ENCODE results near the gene ABCB6. TPM values are rescaled to one million over a fixed set of nuclear protein-coding genes. Genes with fewer than 3 reads are reported as not detected.

The ABCB6 gene
- total and polyA plus RNA-seq, 2 of the 8 experiments (the other 6 are each of a cell fraction or from before 2014, with no cell fraction given), result 44.9 to 50.6 TPM

DNA sequence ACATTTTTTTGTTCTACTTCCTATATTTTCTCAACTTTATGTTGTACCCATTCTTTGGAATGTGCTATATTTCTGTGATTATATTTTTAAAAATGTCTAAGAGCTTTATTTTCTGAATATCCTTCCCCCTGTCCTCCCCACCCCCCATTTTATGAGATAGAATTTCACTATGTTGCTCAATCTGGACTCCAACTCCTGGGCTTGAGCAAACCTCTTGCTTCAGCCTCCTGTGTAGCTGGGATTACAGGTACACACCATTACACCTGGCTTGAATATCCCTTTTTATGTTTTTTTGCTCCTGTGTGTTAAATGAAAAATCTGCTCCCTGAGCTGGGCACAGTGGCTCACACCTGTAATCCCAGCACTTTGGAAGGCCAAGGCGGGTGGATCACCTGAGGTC lies 21.4 kb downstream of the ABCB6 start:
- H3K18ac ChIP-seq (ENCODE audit: extremely low read depth, low read length), result no peak overlapping the region
- H3K23ac ChIP-seq (ENCODE audit: insufficient read length), result no peak overlapping the region
- H3K79me1 ChIP-seq (ENCODE audit: low read depth, low read length), result no peaks in the 10 kb centered on the region
- POLR2A ChIA-PET (ENCODE audit: partially characterized antibody), result interaction anchor here (1.6 to 2.1 kb wide), 2 partner anchors 9 to 20 kb away, joined by 4 to 7 read pairs; partner anchors contain the start of gene ZFAND2B
- no peak overlapping the region for H4K8ac ChIP-seq (ENCODE audit: extremely low read depth, insufficient read depth, low read length)
- no peaks in the 10 kb centered on the region for H4K20me1 ChIP-seq (replicated peaks in 1 of 2; ENCODE audit: control insufficient read depth in 1 of 2, insufficient read depth in 2 of 2, low read length in 2 of 2)
- H2BK120ac ChIP-seq (replicated peaks; ENCODE audit: low read depth, low read length), result no peak overlapping the region
- FAIRE-seq, result no peak
- no peak overlapping the region for H2AFZ ChIP-seq (ENCODE audit: low read length)
- CTCF ChIA-PET (ENCODE audit: partially characterized antibody), result interaction anchor here (0.8 to 0.9 kb wide), 3 partner anchors 8 to 101 kb away, joined by 3 to 4 read pairs (median 3); no protein-coding TSS in a partner anchor
- WGBS, 2 experiments (ENCODE audit: extremely low coverage in 1 of 2, insufficient coverage in 1 of 2, insufficient read length in 1 of 2, insufficient replicate concordance in 2 of 2, low coverage in 1 of 2, low lambda C conversion rate in 2 of 2, missing lambda C conversion rate in 1 of 2), result 92% methylated on average over 1 of the region's 1 CpG; no CpG with 5 or more reads in 1 of the 2 experiments
- H3K4me2 ChIP-seq (ENCODE audit: insufficient read depth in 1 of 2, low read depth in 2 of 2, low read length in 2 of 2), result no peak overlapping the region
- no peak overlapping the region for H2BK12ac ChIP-seq (ENCODE audit: low read depth, low read length)
- H2AK5ac ChIP-seq (ENCODE audit: low read depth, low read length), result no peak overlapping the region
- H3K4me1 ChIP-seq (replicated peaks in 1 of 4; ENCODE audit: control insufficient read depth in 3 of 4, insufficient read depth in 4 of 4, low read length in 3 of 4), result no peaks in the 10 kb centered on the region
- DNase-seq (ENCODE audit: low read depth in 1 of 2, low spot score in 2 of 2), result no peak
- H2BK20ac ChIP-seq (ENCODE audit: low read length), result no peak overlapping the region
- H3K27me3 ChIP-seq (replicated peaks in 1 of 4; ENCODE audit: control insufficient read depth in 3 of 4, extremely low read depth in 1 of 4, insufficient read depth in 3 of 4, low read length in 3 of 4), result no peaks in the 10 kb centered on the region
- H3K56ac ChIP-seq (replicated peaks; ENCODE audit: insufficient read length, low read depth, low read length), result no peak overlapping the region
- H3K27ac ChIP-seq (ENCODE audit: low read depth, low read length), result no peak overlapping the region
- H3K36me3 ChIP-seq (ENCODE audit: control insufficient read depth in 2 of 4, insufficient read depth in 4 of 4, low read length in 3 of 4), result no peaks in the 10 kb centered on the region
- H4K5ac ChIP-seq (ENCODE audit: insufficient read length, low read depth, low read length), result no peak overlapping the region
- H3K14ac ChIP-seq (ENCODE audit: insufficient read length), result no peak overlapping the region
- H3K23me2 ChIP-seq (ENCODE audit: low read depth, low read length), result no peaks in the 10 kb centered on the region
- no peak overlapping the region for H2BK15ac ChIP-seq (ENCODE audit: low read length)
- no peak overlapping the region for H3K9ac ChIP-seq (replicated peaks in 1 of 4; ENCODE audit: extremely low read depth in 1 of 4, low read depth in 3 of 4, low read length in 3 of 4)
- no peak overlapping the region for H2BK5ac ChIP-seq (ENCODE audit: low read depth, low read length)
- no peaks in the 10 kb centered on the region for H3K79me2 ChIP-seq (ENCODE audit: control insufficient read depth in 1 of 2, insufficient read depth in 2 of 2, low read length in 2 of 2)
- no peak overlapping the region for H3K4ac ChIP-seq (replicated peaks; ENCODE audit: insufficient read length, low read depth, low read length)
- no peaks in the 10 kb centered on the region for H3K9me3 ChIP-seq (ENCODE audit: insufficient read depth in 2 of 2, low read depth in 1 of 2, low read length in 1 of 2)
- no peak overlapping the region for H4K91ac ChIP-seq (replicated peaks; ENCODE audit: insufficient read length, low read length)
- no peak overlapping the region for H3K4me3 ChIP-seq (ENCODE audit: extremely low read depth in 1 of 4, insufficient read depth in 2 of 4, low read depth in 3 of 4, low read length in 4 of 4)
- TF ChIP-seq EP300 (IDR thresholded peaks at IDR 0.05; ENCODE audit: borderline replicate concordance in 1 of 2, low read depth in 2 of 2, low read length in 2 of 2) (no peak), CHD2 (IDR thresholded peaks at IDR 0.05; ENCODE audit: low read length) (no peak), SIN3A (conservative IDR thresholded peaks at IDR 0.05 in 1 of 2, IDR thresholded peaks at IDR 0.05 in 1 of 2; ENCODE audit: low read depth in 1 of 2, low read length in 2 of 2) (no peak), MAFK (IDR thresholded peaks at IDR 0.05; ENCODE audit: low read depth, low read length) (no peak), SRF (IDR thresholded peaks at IDR 0.05; ENCODE audit: low read depth, low read length) (no peak), CHD1 (IDR thresholded peaks at IDR 0.05; ENCODE audit: low read depth, low read length) (no peak), SP2 (IDR thresholded peaks at IDR 0.05; ENCODE audit: low read length) (no peak), RNF2 (IDR thresholded peaks at IDR 0.05; ENCODE audit: borderline replicate concordance, low read depth, low read length, missing control alignments, poor library complexity, severe bottlenecking) (no peak), PHF8 (conservative IDR thresholded peaks at IDR 0.05; ENCODE audit: low read depth, low read length) (no peak), SP4 (IDR thresholded peaks at IDR 0.05; ENCODE audit: low read length) (no peak), ASH2L (IDR thresholded peaks at IDR 0.05; ENCODE audit: low read length) (no peak)
- TF ChIP-seq, protein P1, sequence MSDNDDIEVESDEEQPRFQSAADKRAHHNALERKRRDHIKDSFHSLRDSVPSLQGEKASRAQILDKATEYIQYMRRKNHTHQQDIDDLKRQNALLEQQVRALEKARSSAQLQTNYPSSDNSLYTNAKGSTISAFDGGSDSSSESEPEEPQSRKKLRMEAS (IDR thresholded peaks at IDR 0.05), result no peak
- TF ChIP-seq, protein P2, sequence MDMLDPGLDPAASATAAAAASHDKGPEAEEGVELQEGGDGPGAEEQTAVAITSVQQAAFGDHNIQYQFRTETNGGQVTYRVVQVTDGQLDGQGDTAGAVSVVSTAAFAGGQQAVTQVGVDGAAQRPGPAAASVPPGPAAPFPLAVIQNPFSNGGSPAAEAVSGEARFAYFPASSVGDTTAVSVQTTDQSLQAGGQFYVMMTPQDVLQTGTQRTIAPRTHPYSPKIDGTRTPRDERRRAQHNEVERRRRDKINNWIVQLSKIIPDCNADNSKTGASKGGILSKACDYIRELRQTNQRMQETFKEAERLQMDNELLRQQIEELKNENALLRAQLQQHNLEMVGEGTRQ (IDR thresholded peaks at IDR 0.05; ENCODE audit: low read length), result no peak

Measured in H1 (cell line).